HG03139 (cell line): Measurements from ENCODE around the gene TNP2.

ENCODE experiments used
- ATAC-seq: cut with Tn5 transposase; IDR thresholded peaks from one replicate; pipeline ENCODE4 v1.9.1; 2021; ENCODE audit not compliant: unreplicated experiment

Gene TNP2

DNA sequence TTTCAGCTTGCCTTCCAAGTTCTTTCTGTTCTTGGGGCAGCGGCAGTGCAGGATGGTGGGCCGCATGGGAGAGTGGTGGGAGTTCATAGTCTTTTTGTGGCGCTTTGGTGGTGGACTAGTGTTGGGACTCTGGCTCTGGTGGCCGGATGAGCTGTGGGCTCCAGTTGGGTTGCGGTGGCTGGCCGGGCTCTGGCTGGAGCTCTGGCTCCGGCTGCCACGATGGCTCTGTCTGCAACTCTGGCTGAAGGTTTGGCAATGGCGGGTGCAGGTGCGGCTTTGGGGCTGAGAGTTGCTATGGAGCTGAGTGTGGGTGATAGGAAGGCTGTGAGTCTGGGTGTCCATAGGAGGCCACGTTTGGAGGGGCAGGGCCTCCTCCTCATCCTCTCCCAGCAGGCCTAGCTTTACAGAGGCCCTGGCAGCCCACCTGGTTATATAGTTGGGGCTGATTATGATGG, at the start of gene TNP2:
Gene TNP2 (minus strand): TSS at position 405 of the 455 bp plus-strand sequence. CDS start 63 bp downstream, at position 342.
- ATAC-seq: no peak

DNA sequence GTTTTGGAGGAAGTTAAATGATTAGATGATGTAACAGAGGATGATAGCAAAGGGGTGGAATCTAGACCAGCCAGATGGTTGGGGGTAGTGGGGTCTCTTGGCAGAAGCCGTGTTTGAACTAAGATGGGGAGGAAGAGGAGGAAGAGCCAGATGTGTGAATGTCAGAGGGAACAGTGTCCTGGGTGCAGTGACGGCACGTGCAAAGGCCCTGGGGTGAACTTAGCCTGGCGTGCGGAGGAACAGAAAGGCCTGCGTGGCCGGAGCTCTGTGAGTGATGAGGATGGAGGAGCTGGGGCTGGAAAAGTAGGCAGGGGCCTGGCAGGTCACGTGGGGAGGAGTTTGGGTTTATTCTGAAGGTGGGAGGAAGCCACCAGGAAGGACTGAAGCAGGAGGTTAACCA, 49.7 kb upstream of the TNP2 start:
- no peak for ATAC-seq

DNA sequence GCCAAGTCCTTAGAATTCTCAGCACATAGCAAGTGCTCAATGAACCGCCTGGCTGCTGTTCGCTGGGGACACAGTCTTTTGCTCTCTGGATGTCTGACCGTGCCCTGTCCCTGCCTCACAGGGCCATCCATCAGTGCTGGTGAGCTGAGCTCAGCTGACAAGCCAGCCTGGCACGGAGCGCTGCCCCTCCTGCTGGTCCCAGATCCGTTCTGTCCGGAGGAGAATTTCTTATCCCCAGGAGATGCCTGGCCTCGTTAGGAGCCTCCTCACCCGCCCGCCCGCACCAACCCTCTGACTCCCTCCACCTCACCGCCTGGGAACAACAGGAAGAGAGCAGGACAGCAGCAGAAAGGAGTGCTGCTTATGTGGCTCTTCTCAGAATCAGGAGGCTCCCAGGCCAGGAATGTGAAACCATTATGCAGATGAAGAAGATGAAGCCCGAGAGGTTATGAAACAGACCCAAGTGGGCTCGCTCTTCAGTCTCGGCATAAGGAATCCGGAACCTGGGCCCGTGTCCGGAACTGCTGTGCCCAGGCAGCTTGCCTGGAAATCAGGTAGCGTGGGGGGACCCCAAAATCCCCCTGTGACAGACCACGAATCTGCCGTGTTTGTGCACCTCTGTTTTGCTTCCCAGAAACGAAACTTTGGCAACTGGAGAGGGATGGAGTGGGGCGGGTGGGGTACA, 47.3 kb upstream of the TNP2 start:
- no peak for ATAC-seq

DNA sequence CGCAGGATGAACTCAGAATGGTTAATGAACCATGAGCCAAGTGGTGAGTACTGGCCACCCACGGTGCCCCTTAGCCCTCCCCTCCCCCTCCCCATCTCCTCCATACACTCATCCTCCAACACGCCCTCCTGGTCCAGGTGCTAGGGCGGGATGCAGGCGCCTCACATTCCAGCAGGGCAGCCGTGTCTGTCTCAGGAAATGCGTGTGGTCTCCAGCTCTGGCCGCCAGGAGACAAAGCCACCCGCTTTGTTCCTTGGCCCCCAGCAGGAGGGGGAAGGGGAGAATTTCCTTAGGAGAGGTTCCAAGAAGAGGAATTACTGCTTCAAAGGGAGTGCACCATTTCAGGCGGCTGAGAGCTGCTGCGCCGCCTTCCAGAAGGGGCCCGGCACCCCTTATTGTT, 46.4 kb upstream of the TNP2 start:
- ATAC-seq: no peak

DNA sequence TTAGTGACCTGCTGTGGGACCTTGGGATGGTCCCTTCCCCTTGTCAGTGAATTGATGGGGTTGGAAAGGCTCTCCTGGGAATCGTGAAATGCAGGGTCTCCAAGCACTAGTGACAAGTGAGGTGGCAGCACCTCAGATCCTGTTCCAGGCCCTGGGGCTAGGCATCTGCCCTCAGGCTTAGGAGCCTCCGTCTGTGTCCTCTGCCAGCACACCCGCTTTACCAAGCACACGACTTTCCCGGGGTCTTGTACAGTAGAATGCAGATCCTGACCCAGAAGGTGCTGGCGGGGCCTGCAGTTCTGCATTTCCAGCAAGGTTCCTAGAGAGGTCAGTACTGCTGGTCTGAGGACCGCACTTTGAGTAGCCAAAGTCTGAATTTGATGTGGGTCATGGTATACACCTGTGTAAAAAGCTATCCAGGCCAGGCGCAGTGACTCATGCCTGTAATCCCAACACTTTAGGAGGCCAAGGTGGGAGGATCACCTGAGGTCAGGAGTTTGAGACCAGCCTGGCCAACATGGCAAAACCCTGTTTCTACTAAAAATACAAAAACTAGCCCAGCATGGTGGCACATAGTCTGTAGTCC, 45.3 kb upstream of the TNP2 start:
- no peak for ATAC-seq

DNA sequence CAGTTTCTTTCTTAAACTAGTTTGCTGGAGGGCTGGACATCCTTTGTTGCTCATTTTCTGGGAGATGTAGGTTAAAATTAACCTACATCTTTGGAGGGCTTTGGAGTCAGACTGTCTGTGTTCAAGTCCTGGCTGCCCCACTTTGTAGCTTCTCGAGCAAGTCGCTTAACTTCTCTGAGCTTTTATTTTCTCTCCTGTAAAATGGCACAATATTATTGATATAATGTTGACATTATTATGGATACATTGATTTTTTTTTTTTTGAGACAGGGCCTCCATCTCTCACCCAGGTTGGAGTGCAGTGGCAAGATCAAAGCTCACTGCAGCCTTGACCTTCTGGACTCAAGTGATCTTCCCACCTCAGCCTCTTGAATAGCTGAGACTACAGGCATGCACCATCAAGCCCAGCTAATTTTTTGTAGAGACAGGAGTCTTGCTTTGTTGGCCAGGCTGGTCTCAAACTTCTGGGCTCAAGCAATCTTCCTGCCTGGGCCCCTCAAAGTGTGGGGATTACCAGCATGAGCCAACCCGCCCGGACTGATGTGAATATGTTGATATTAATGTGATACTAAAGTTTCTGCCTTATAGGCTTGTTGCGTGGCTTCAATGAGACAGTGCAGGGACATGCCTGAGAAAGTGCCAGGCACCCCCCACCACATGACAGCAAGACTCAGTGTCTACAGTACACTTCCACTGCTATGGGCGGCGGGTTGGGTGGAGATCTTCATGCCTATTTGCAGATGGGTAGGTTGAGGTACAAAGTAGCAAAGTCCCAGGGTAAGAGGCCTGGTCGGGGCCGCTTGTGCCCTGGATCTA, 44.6 kb upstream of the TNP2 start:
- ATAC-seq: no peak

DNA sequence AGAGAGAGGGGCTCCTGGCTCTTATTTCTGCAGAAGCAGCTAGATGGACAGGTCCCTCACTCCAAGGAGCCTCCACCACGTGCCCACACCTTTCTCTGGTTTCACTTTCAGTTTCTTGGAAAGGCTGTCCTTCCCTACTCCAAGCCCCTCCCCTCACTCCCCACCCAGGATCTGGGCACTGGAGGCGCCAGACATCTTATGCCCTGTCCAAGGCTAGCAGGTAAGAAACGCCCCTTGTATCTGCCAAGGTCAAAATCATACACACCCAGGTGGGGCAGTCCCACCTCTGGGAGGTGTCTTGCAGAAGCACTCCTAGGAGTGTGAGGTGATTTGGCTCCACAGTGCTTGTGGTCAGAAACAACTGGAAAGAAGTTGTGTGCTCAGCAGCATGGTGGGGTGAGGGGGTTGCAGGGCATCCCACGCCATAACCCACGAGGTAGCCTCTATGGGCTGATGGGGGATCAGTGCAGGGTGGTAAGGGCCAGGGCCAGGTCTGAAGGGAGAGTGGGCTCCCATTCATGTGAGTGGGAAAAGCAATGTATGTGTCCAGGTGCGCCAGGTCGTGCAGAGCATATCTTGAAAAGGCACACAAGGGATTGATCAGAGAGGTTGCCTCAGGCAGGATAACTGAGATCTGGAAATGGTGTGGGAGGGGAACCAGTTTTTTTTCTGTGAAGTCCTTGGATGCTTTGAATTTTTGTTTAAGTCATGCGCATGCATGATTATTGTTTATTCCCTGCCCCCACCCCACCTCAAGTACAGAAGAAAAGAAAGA, 43.8 kb upstream of the TNP2 start:
- no peak for ATAC-seq

DNA sequence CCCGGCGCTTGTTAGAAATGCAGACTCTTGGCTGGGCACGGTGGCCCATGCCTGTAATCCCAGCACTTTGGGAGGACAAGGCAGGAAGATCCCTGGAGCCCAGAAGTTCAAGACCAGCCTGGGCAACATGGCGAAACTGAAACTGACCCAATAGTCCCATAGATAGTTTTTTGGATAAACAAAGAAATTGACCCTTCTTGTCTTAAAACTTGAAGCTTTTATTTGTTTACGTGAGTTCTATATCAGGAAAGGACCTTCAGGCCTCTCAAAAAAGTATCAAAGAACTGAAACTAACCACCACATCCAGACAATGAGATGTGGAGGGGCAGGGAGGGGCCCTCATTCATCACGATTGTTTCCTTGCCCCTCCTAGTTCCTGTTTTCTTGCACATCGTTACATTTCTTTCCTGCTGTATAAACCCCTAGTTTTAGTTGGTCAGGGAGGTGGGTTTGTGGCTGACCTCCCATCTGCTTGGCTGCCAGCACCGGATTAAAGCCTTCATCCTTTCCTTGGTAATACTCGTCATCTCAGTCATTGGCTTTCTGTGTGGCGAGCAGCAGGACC, 42.0 kb upstream of the TNP2 start:
- ATAC-seq: peak; percentile 31

DNA sequence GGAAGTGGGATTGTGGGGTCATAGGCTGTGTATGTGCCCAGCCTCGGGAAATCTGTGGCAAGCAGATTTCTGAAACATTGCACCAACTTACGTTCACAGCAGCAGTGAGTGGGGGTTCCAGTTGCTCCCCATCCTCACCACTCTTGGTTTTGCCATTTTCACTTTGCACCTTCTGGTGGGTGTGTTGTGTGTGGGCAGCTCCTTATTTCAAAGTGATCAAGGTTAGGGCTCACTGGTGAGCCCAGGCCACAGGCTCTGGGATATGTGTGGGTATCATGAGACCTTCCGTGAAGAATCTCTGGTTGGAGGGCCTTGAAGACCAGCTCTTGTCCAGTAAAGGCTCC, 41.5 kb upstream of the TNP2 start:
- no peak for ATAC-seq

DNA sequence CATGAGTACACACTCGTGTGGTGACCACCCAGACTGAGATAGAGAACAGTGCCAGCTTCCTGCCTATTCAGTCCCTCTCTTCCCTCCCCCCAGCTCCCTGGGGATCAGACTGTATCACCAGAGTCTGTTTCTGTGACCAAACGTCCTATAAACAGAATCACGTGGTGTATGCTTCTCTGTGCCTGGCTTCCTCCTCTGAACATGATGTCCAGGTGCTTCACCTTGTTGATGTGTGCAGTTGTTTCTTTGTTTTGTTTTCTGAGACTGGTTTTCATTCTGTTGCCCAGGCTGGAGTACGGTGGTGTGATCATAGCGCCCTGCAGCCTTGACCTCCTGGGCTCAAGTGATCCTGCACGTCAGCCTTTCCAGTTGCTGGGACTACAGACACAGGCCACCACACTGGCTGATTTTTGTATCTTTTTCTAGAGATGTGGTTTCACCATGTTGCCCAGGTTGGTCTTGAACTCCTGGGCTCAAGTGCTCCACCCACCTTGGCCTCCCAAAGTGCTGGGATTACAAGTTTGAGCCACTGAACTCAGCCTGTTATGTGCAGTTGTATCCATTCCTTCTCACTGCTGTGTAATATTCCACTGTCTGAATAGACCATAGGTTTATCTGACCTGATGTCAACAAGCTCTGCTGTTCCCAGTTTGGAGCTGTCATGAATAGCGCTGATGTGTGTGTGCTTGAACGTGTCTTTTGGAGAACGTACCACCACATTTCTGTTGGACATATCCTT, 40.9 kb upstream of the TNP2 start:
- ATAC-seq: peak; percentile 42

DNA sequence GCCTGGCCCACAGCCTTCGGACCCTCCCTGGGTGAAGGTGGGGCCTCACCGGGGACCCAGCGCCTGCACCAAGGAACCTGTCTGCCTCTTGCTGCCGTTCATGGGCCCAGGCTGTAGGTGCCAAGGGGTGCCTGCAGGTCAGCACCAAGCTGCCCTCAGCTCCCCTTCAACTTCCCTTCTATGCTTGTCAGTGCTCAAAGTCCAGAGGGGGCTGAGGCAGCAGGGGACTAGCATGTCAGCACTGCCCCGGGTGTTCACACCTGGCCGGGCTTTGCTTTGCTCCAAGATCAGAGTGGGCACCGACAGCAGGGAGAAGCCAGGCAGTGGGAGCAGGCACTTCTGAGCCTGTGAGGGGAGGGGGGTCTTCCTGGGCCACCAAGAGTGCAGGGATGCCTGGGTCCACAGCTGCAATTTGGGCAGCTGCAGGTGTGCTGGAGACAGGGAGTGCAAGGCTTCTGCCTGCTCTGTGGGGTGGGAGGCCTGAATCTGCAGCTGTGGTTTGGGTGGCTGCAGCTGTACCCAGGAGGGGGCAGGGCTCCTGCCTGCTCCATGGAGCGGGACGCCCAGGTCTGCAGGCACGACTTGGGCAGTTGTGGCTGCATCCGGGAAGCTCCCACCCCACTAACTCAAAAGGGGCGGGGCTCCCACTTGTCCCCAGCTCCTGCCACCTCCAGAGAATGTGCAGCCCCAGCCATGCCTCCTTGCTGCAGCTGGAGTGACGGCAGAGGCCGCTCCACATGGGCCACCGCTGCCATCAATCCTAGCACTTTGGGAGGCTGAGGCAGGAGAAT, 39.6 kb upstream of the TNP2 start:
- no peak for ATAC-seq

DNA sequence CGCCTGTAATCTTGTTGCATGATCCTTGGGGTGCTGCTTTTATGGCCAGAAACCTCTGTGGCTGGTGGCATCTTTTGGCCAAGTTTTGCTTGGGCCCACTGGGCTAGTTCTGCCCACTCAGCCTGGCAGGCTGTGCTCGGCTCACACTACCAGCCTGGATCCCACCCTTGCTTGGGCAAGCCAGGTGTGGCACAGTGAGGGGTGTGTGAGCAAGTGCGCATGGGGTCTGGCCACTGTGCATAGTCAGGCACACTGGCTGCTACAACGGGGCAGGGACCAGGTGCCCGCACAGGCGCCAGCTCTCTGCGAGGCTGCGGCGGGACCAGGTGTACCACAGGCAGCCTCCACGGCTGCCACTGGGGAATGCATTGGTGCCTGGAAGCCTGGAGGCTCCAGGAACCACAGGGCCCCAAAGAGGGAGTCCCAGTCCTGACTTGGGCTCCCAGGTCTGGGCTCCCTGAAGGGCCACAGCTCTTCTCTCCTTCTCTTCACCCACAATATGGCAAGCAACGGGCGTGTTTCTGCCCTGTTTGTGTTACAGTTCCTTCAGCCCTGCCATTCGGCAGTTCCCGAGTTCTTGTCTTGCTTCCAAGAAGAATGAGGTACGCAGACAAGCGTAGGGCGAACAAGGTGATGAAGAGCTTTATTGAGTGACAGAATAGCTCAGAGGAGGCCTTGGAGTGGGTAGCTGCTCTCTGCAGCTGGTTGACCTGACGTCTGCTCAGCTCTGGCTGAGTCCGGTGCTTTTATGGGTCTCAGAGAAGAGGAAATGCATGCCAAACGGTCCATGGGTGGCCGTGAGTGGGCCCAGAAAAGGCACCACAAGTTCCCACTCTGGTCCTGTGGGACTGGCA, 38.7 kb upstream of the TNP2 start:
- no peak for ATAC-seq

DNA sequence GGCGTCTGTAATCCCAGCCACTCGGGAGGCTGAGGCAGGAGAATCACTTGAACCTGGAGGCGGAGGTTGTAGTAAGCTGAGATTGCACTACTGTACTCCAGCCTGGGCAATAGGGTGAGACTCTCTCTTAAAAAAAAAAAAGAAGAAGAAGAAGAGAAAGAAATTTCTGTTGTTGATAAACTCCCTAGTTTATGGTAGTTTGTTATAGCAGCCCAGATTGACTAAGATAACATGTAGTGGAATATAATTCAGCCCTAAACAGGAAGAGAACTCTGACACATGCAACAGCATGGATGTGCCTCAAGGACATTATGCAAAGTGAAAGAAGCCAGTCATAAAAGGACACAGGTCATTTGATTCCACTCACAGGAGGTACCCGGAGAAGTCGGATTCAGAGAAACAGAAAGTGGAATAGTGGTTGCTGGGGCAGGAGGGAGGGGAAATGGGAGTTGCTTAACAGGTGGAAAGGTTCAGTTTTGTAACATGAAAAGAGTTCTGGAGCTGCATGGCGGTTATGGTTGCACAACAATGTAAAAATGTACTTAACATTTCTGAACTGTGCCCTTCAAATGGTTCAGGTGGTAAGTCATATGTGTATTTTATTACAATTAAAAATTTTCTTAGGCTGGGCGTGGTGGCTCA, 38.0 kb upstream of the TNP2 start:
- ATAC-seq: no peak

DNA sequence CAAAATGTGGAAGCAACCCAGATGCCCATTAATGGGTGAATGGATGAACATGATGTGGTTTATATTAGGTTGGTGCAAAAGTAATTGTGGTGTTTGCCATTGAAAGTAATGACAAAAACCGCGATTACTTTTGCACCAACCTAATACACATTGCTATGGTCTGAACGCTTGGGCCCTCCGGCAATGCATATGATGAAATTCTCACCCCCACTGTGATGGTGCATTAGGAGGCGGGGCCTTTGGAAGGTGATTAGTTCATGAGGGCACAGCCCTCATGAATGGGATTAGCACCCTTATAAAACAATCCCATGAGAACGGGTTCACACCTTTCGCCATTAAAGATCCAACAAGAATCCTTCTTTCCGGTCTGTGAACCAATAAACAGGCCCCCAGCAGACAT, 37.3 kb upstream of the TNP2 start:
- no peak for ATAC-seq

DNA sequence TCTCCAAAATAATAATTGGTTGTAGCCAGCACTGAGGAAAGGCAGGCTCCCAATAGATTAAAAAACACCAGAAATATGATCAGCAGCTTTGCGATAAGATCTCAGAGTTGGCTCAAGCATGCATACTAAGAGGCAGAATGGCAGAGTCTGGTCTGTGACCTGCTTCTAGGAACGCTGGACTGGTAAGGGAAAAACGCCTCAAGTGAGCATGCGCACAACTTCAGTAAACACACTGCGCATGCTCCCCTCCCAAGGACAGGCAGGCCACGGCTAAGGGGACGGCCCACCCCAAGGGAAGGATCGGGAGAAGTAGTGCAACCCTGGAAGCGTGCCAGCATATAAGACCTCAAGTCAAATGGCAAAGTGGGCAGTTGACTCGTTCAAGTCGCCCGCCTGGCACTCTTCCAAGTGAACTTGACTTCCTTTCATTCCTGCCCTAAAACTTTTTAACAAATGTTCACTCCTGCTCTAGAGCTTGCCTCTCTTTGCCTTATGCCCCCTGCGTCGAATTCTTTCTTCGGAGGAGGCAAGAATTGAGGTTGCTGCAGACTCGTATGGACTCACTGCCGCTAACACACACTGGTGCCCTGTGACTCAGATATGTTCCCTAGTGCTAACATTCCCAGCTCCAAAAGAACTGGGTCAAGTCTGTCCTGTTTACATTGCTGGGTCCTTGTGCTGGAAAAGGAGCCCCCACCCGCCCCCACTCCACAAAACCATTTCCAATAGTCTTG, 34.4 kb upstream of the TNP2 start:
- ATAC-seq: no peak

DNA sequence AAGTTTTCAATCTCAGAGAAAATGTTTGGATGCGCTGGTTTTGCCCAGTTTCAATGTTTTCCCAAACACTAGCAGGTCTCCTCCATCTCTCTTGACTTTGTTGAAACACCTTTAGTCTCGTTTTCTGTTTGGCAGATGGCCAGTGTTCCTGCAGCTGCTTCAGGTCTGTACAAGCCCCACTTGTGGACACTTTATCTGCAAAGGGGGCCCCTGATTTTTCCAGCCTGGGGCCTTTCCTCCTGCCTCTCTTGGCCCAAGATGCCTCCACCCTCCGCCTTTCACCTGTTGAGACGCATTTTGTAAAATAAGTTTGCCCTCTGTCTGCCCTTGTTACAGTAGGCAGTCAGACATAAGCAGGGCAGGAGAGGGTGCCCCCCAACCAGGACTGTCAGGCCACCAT, 33.9 kb upstream of the TNP2 start:
- ATAC-seq: no peak

DNA sequence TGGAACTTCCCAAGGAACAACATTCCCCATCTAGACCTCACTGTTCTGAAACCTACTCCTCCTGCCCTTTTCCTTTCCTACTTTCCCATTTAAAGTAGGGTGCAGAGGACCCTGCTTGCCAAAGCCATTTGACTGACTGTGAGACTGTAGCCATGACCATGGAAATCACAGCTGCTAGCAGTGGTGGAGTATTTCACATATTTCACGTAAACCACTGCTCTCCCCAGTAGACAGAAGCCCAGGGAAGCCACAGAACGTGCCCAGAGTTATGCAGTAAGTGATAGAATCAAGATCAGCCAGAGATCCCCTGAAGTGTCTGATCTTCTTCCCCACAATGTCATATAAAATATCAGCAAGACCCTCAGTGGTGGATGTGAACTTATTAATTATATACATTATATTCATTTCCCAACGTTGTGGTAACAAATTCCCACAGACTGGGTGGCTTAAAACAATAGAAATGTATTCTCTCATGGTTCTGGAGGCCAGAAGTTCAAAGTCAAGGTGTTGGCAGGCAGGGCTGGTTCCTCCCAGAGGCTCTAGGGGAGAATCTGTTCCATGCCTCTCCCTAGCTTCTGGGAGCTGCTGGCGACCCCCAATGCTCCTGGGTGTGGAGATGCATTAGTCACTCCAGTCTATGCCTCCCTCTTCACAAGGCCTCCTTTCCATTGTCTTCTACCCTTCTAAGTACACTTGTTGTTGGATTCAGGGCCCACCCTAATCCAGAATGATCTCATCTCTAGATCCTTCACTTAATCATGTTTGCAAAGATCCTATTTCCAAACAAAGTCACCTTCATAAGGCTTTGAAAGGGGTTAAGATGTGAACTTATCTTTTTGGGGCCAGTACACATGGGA, 32.7 kb upstream of the TNP2 start:
- ATAC-seq: no peak
